ENCODE results near the gene VGLL4. TPM values are rescaled to one million over a fixed set of nuclear protein-coding genes. Genes with fewer than 3 reads are reported as not detected.

Gene VGLL4
- total RNA-seq, 1 donor from 2014 or later, result 120 TPM

GRCh38 chr3:11583235-11583634 lies 60.5 kb downstream of the VGLL4 start:
- Mint-ChIP-seq H3K9me3 (ENCODE audit: unreplicated experiment) (no peaks in the 10 kb centered on the region), H3K4me1 (ENCODE audit: unreplicated experiment) (peaks cover 72% of the 10 kb centered on the region), H3K27me3 (ENCODE audit: unreplicated experiment) (peaks cover 7% of the 10 kb centered on the region), H3K36me3 (ENCODE audit: low read depth, unreplicated experiment) (peaks cover 33% of the 10 kb centered on the region), H3K4me3 (ENCODE audit: unreplicated experiment) (no peak overlapping the region), H3K27ac (ENCODE audit: unreplicated experiment) (peak overlapping the region; percentile 74)
- no peak for DNase-seq (ENCODE audit: low spot score)
- no peak for TF ChIP-seq CTCF (IDR thresholded peaks at IDR 0.05; ENCODE audit: unreplicated experiment)

GRCh38 chr3:11582191-11582968 lies 61.3 kb downstream of the VGLL4 start:
- H3K36me3 Mint-ChIP-seq (ENCODE audit: low read depth, unreplicated experiment), result peaks cover 27% of the 10 kb centered on the region
- H3K9me3 Mint-ChIP-seq (ENCODE audit: unreplicated experiment), result no peaks in the 10 kb centered on the region
- peaks cover 4% of the 10 kb centered on the region for H3K27me3 Mint-ChIP-seq (ENCODE audit: unreplicated experiment)
- peak overlapping the region; percentile 28 for H3K4me3 Mint-ChIP-seq (ENCODE audit: unreplicated experiment)
- H3K4me1 Mint-ChIP-seq (ENCODE audit: unreplicated experiment), result peaks cover 70% of the 10 kb centered on the region
- no peak for DNase-seq (ENCODE audit: low spot score)
- peak overlapping the region; percentile 74 for H3K27ac Mint-ChIP-seq (ENCODE audit: unreplicated experiment)
- no peak for TF ChIP-seq CTCF (IDR thresholded peaks at IDR 0.05; ENCODE audit: unreplicated experiment)

- Mint-ChIP-seq H3K4me1 (ENCODE audit: unreplicated experiment) (peaks cover 65% of the 10 kb centered on the region), H3K9me3 (ENCODE audit: unreplicated experiment) (no peaks in the 10 kb centered on the region)
Observed at GRCh38 chr3:11581237-11582190, 62.2 kb downstream of the VGLL4 start.

GRCh38 chr3:11580645-11581044 lies 63.1 kb downstream of the VGLL4 start:
- Mint-ChIP-seq H3K9me3 (ENCODE audit: unreplicated experiment) (no peaks in the 10 kb centered on the region), H3K27ac (ENCODE audit: unreplicated experiment) (peak overlapping the region; percentile 33), H3K4me1 (ENCODE audit: unreplicated experiment) (peaks cover 57% of the 10 kb centered on the region), H3K36me3 (ENCODE audit: low read depth, unreplicated experiment) (peaks cover 14% of the 10 kb centered on the region), H3K27me3 (ENCODE audit: unreplicated experiment) (peaks cover 4% of the 10 kb centered on the region), H3K4me3 (ENCODE audit: unreplicated experiment) (no peak overlapping the region)
- DNase-seq (ENCODE audit: low spot score), result no peak
- no peak for TF ChIP-seq CTCF (IDR thresholded peaks at IDR 0.05; ENCODE audit: unreplicated experiment)

More at GRCh38 chr3:11581237-11582190, 62.2 kb downstream of the VGLL4 start:
- TF ChIP-seq CTCF (IDR thresholded peaks at IDR 0.05; ENCODE audit: unreplicated experiment), result no peak
- H3K4me3 Mint-ChIP-seq (ENCODE audit: unreplicated experiment), result no peak overlapping the region
- DNase-seq (ENCODE audit: low spot score), result no peak
- peaks cover 4% of the 10 kb centered on the region for H3K27me3 Mint-ChIP-seq (ENCODE audit: unreplicated experiment)
- peak overlapping the region; percentile 74 for H3K27ac Mint-ChIP-seq (ENCODE audit: unreplicated experiment)
- peaks cover 23% of the 10 kb centered on the region for H3K36me3 Mint-ChIP-seq (ENCODE audit: low read depth, unreplicated experiment)

All from endothelial cell (in vitro differentiated cells).